GM12891 (cell line): ENCODE measurements around the gene RBMS3.

Experiments used
- POLR2A ChIP-seq: IDR thresholded peaks from 2 replicates; pipeline ENCODE4 v1.6.1; 2011; ENCODE audit warnings: low read depth, low read length, control low read depth
- POLR2AphosphoS5 ChIP-seq: IDR thresholded peaks from 2 replicates; pipeline ENCODE4 v1.6.1; 2011; ENCODE audit warnings: low read depth, low read length, control low read depth
- TAF1 ChIP-seq: IDR thresholded peaks from 2 replicates; pipeline ENCODE4 v1.6.1; 2011; ENCODE audit warnings: low read depth, low read length, control low read depth

DNA sequence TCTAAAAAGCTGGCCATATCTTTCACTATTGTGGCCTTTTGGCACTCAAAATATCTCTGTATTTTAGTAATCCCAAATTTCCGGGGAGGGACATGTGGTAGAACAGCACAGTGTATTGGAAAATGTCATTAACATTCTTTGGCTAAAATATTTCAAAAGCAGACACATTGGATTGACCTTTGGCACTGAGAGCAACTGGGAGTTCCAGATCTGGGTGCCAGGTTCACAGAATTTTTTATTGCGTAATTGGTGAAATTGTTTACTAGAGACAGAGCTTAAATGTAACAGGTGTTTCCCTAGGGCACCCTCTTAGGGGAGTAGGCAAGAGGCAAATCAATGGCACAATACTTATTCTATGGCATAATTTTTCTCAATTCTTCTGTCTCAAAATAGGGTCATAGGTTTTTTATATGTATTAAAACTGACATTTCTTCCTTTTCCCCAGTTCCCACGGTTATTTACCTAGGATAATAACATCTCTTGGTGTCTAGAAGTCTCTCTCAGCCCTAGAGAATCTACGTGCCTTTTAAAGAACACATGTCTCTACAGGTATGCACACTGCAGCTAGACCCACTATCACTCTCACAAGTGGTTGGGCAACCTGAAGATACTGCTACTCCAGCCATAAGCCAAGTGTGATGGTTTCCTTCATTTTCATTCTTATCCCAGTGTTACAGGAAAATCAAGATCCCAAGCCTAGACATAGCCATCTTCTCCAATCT lies 10.6 kb downstream of the RBMS3 start:
- TF ChIP-seq POLR2A = no peak
- TF ChIP-seq POLR2AphosphoS5 = no peak
- no peak for TF ChIP-seq TAF1
